B cell (primary cell): ENCODE data around the gene SMAGP. TPM values are rescaled to one million over a fixed set of nuclear protein-coding genes. Genes with fewer than 3 reads are reported as not detected.

ENCODE experiments used
- ATAC-seq: fragments of 200-7000 bp; cut with Tn5 transposase; one replicate; pipeline ENCODE4 v1.10.0; 2021; ENCODE audit warnings: low read depth, mild to moderate bottlenecking, moderate number of reproducible peaks, moderate library complexity
- CTCF ChIA-PET: fragments of 350-600 bp; sonication (Branson Sonifier 250); formaldehyde crosslinking; loops from one replicate; lab custom pipeline; 2021; ENCODE audit warnings: antibody characterized with exemption, inconsistent platforms; lab: Charles Lee
- POLR2A ChIA-PET: fragments of 350-600 bp; sonication (Branson Sonifier 250); formaldehyde crosslinking; loops from one replicate; lab custom pipeline; 2021; ENCODE audit warnings: antibody characterized with exemption; lab: Charles Lee
- DNase-seq: peaks from one replicate; pipeline ENCODE4 v3.0.0; 2013
- H2AFZ ChIP-seq: 2 replicates; pipeline ENCODE4 v1.6.1; 2012; ENCODE audit warnings: mild to moderate bottlenecking, low read depth, low read length; ENCODE audit not compliant: insufficient read depth, poor library complexity, severe bottlenecking
- H3K27ac ChIP-seq, 2 donors: 1 replicate in 1 of 2; 2 replicates in 1 of 2; pipeline ENCODE4 v1.5.1; 2012 to 2013; ENCODE audit warnings: low read length in 2 of 2, mild to moderate bottlenecking in 2 of 2, moderate library complexity in 1 of 2
- H3K27me3 ChIP-seq, 4 experiments: fragments of 200-600 bp in 1 of 4; sonication (generic) in 1 of 4; replicated peaks in 1 of 4; 1 replicate in 2 of 4; 2 replicates in 2 of 4; pipeline versions ENCODE4 v1.6.1 to v1.7.0; 2013 to 2016; ENCODE audit warnings: low read length in 3 of 4, mild to moderate bottlenecking in 2 of 4, mixed read lengths in 1 of 4, moderate library complexity in 1 of 4; ENCODE audit not compliant: insufficient read depth in 4 of 4, control insufficient read depth in 3 of 4; ENCODE audit errors: control extremely low read depth in 1 of 4
- H3K36me3 ChIP-seq, 2 experiments: replicated peaks in 1 of 2; 1 replicate in 1 of 2; 2 replicates in 1 of 2; pipeline versions ENCODE4 v1.6.1 to v1.7.1; 2013; ENCODE audit warnings: low read length in 1 of 2; ENCODE audit not compliant: insufficient read depth in 2 of 2, control insufficient read depth in 1 of 2; ENCODE audit errors: control extremely low read depth in 1 of 2, extremely low read depth in 1 of 2
- H3K4me1 ChIP-seq, 2 donors: fragments of 200-600 bp in 1 of 2; sonication (generic) in 1 of 2; 1 replicate in 1 of 2; 2 replicates in 1 of 2; pipeline versions ENCODE4 v1.5.1 to v1.6.1; 2013 to 2017; ENCODE audit warnings: low read length in 2 of 2; ENCODE audit not compliant: control insufficient read depth in 2 of 2, insufficient read depth in 2 of 2
- H3K4me2 ChIP-seq: replicated peaks from 2 replicates; pipeline ENCODE3; 2012; ENCODE audit warnings: mild to moderate bottlenecking, low read depth, low read length; ENCODE audit not compliant: poor library complexity, severe bottlenecking
- H3K4me3 ChIP-seq, 5 experiments: fragments of 200-600 bp in 1 of 5; sonication (generic) in 1 of 5; 1 replicate in 3 of 5; 2 replicates in 2 of 5; pipeline versions ENCODE4 v1.5.1 to v1.7.0; 2011 to 2016; ENCODE audit warnings: low read length in 4 of 5, mild to moderate bottlenecking in 4 of 5, low read depth in 2 of 5, control low read depth in 1 of 5, moderate library complexity in 1 of 5; ENCODE audit not compliant: insufficient read depth in 1 of 5; ENCODE audit errors: control extremely low read depth in 1 of 5, extremely low read depth in 1 of 5
- H3K79me2 ChIP-seq: fragments of 200-600 bp; sonication (generic); one replicate; pipeline ENCODE4 v1.6.0; 2016; ENCODE audit warnings: low read length; ENCODE audit not compliant: control insufficient read depth, insufficient read depth
- H3K9ac ChIP-seq: fragments of 200-600 bp; sonication (generic); 2 replicates; pipeline ENCODE4 v1.6.1; 2017; ENCODE audit warnings: mild to moderate bottlenecking, low read length, moderate library complexity
- H3K9me3 ChIP-seq, 3 donors: one replicate each; pipeline versions ENCODE4 v1.6.1 to v1.7.1; 2013; ENCODE audit warnings: low read length in 2 of 3; ENCODE audit not compliant: control insufficient read depth in 2 of 3, insufficient read depth in 1 of 3; ENCODE audit errors: control extremely low read depth in 1 of 3
- H4K20me1 ChIP-seq: 2 replicates; pipeline ENCODE4 v1.6.0; 2012; ENCODE audit warnings: mild to moderate bottlenecking, low read length; ENCODE audit not compliant: insufficient read depth, control insufficient read depth, poor library complexity, severe bottlenecking
- H3K27ac Mint-ChIP-seq: one replicate; pipeline ENCODE4 v1.8.0; 2021; ENCODE audit warnings: mixed read lengths
- H3K27me3 Mint-ChIP-seq: one replicate; pipeline ENCODE4 v1.8.0; 2021; ENCODE audit warnings: mixed read lengths
- H3K4me1 Mint-ChIP-seq: one replicate; pipeline ENCODE4 v1.8.0; 2021; ENCODE audit warnings: mixed read lengths
- H3K4me3 Mint-ChIP-seq: one replicate; pipeline ENCODE4 v1.8.0; 2021; ENCODE audit warnings: mixed read lengths
- H3K9me3 Mint-ChIP-seq: one replicate; pipeline ENCODE4 v1.8.0; 2022; ENCODE audit warnings: mixed read lengths; ENCODE audit not compliant: insufficient read depth
- CTCF ChIP-seq: fragments of 200-600 bp; IDR thresholded peaks from one replicate; pipeline ENCODE4 v1.8.0; 2022; ENCODE audit warnings: antibody characterized with exemption, mild to moderate bottlenecking
- EZH2 ChIP-seq: IDR thresholded peaks from 2 replicates; pipeline ENCODE4 v1.6.1; 2012; ENCODE audit warnings: borderline replicate concordance, low read depth, mild to moderate bottlenecking, moderate library complexity, low read length; ENCODE audit not compliant: insufficient read depth, poor library complexity, severe bottlenecking
- WGBS: methylation state at CpG from one replicate; pipeline ENCODE4 v1.1.5; 2013; ENCODE audit warnings: missing lambda C conversion rate; ENCODE audit not compliant: insufficient coverage; 5-methylcytosine and 5-hydroxymethylcytosine counted together
- intact Hi-C: fragments of 100-400 bp; cut with micrococcal nuclease; formaldehyde crosslinking; loops from one replicate; pipeline ENCODE4 v1.10.0; 2022
- polyA plus RNA-seq: library from polyadenylated mRNA; depleted of rRNA; stranded (reverse); fragments of >200 nt; gene quantifications from 2 replicates; pipeline ENCODE4 v1.2.3, GENCODE V29; 2012
- total RNA-seq, 2 donors: library from RNA; stranded (reverse); fragments of 120-200 nt in 1 of 2; gene quantifications; 1 replicate in 1 of 2; 2 replicates in 1 of 2; pipeline versions ENCODE4 v1.2.3 to v1.2.4, GENCODE V29; 2013 to 2022

The SMAGP gene
- total and polyA plus RNA-seq, 2 donors (not counting 1 experiment from before 2014, with no cell fraction given) = 10.4 to 21.6 TPM

- Histone ChIP-seq H3K36me3 (no peaks in the 10 kb centered on the region), H3K79me2 (no peaks in the 10 kb centered on the region), H2AFZ (no peak overlapping the region), H3K4me1 (peaks cover 0 to under 1% of the 10 kb centered on the region in 2 donors), H3K9ac (no peak overlapping the region), H3K27me3 (no peaks in the 10 kb centered on the region), H3K9me3 (peaks cover 0 to 6% (median 0%) of the 10 kb centered on the region in 3 donors), H3K4me3 (no peak overlapping the region), H3K4me2 (no peak overlapping the region), H3K27ac (no peak overlapping the region), H4K20me1 (no peaks in the 10 kb centered on the region)
- POLR2A ChIA-PET = no interaction called here
- H3K9me3 Mint-ChIP-seq = no peaks in the 10 kb centered on the region
- no peak for ATAC-seq
- no peak for TF ChIP-seq CTCF
- no peak for TF ChIP-seq EZH2
- CTCF ChIA-PET = no interaction called here
- H3K4me1 Mint-ChIP-seq = no peaks in the 10 kb centered on the region
- H3K27me3 Mint-ChIP-seq = no peaks in the 10 kb centered on the region
- no peak overlapping the region for H3K4me3 Mint-ChIP-seq
- no peak overlapping the region for H3K27ac Mint-ChIP-seq
- intact Hi-C loops = no loop called here
- DNase-seq = no peak
These were observed 37.6 kb downstream of the SMAGP start for GRCh38 chr12:51232642-51233041.

- intact Hi-C loops = no loop called here
These were observed 41.0 kb downstream of the SMAGP start for GRCh38 chr12:51229116-51229809.

More at GRCh38 chr12:51229116-51229809, 41.0 kb downstream of the SMAGP start:
- Mint-ChIP-seq H3K9me3 (no peaks in the 10 kb centered on the region), H3K27ac (no peak overlapping the region), H3K4me1 (no peaks in the 10 kb centered on the region), H3K27me3 (no peaks in the 10 kb centered on the region), H3K4me3 (no peak overlapping the region)
- no peak for TF ChIP-seq CTCF
- TF ChIP-seq EZH2 = no peak
- H3K79me2 ChIP-seq = no peaks in the 10 kb centered on the region
- no peak for DNase-seq
- ChIA-PET POLR2A (interaction anchor here (0.6 to 1.5 kb wide), 4 partner anchors 9 to 211 kb away, joined by 3 to 5 read pairs (median 4); partner anchors contain the start of genes DAZAP2 and POU6F1), CTCF (interaction anchor here (0.7 to 1.9 kb wide), 4 partner anchors 9 to 112 kb away, joined by 3 to 15 read pairs (median 4); partner anchors contain the start of genes DAZAP2 and POU6F1)
- H3K36me3 ChIP-seq = no peaks in the 10 kb centered on the region
- no peak overlapping the region for H3K9ac ChIP-seq
- no peaks in the 10 kb centered on the region for H3K4me1 ChIP-seq
- no peaks in the 10 kb centered on the region for H3K27me3 ChIP-seq
- peaks cover 0 to 6% (median 0%) of the 10 kb centered on the region in 3 donors for H3K9me3 ChIP-seq
- no peak overlapping the region for H2AFZ ChIP-seq
- no peak for ATAC-seq
- H4K20me1 ChIP-seq = no peaks in the 10 kb centered on the region
- no peak overlapping the region for H3K4me2 ChIP-seq
- H3K4me3 ChIP-seq = no peak overlapping the region
- WGBS = 99% methylated on average over 6 of the region's 7 CpGs
- no peak overlapping the region for H3K27ac ChIP-seq
